GM18505 (cell line): ENCODE results near the gene BRD3OS.
A peak's percentile ranks its signal among the peaks of the same experiment; 100 is the strongest.

Experiments
- ATAC-seq: cut with Tn5 transposase; IDR thresholded peaks from one replicate; pipeline ENCODE4 v1.9.1; 2021; ENCODE audit not compliant: unreplicated experiment
- POLR2A ChIP-seq: IDR thresholded peaks from 4 replicates; pipeline ENCODE4 v1.6.1; 2011; ENCODE audit warnings: borderline replicate concordance; ENCODE audit not compliant: insufficient read depth, insufficient read length; ENCODE audit errors: extremely low read depth

BRD3OS gene

GRCh38 chr9:133992780-133993634 lies 32.3 kb upstream of the BRD3OS start:
- ATAC-seq, result peak; percentile 53
- TF ChIP-seq POLR2A, result peak; percentile 42

GRCh38 chr9:133993635-133994253 lies 31.5 kb upstream of the BRD3OS start:
- ATAC-seq, result no peak
- no peak for TF ChIP-seq POLR2A

GRCh38 chr9:133994353-133995011 lies 30.8 kb upstream of the BRD3OS start:
- TF ChIP-seq POLR2A, result no peak
- ATAC-seq, result no peak

GRCh38 chr9:133995012-133995896 lies 30.0 kb upstream of the BRD3OS start:
- ATAC-seq, result no peak
- no peak for TF ChIP-seq POLR2A

GRCh38 chr9:133996531-133997520 lies 28.5 kb upstream of the BRD3OS start:
- no peak for TF ChIP-seq POLR2A
- ATAC-seq, result no peak

- no peak for ATAC-seq
- no peak for TF ChIP-seq POLR2A
Measured at GRCh38 chr9:133997584-133997983, 27.7 kb upstream of the BRD3OS start.

- no peak for ATAC-seq
- no peak for TF ChIP-seq POLR2A
Measured at GRCh38 chr9:133998915-133999595, 26.2 kb upstream of the BRD3OS start.

- TF ChIP-seq POLR2A, result no peak
- ATAC-seq, result no peak
Measured at GRCh38 chr9:133999851-134000265, 25.4 kb upstream of the BRD3OS start.

- TF ChIP-seq POLR2A, result no peak
- ATAC-seq, result no peak
Measured at GRCh38 chr9:134002796-134003195, 22.5 kb upstream of the BRD3OS start.

- no peak for ATAC-seq
- TF ChIP-seq POLR2A, result no peak
Measured at GRCh38 chr9:134003237-134003636, 22.0 kb upstream of the BRD3OS start.

- no peak for ATAC-seq
- no peak for TF ChIP-seq POLR2A
Measured at GRCh38 chr9:134004131-134004873, 21.0 kb upstream of the BRD3OS start.
